K562 (cell line): ENCODE data around the gene PEX11B. TPM values are rescaled to one million over a fixed set of nuclear protein-coding genes. Genes with fewer than 3 reads are reported as not detected.

Source experiments
- ARID1B ChIP-seq: fragments of 450-650 bp; IDR thresholded peaks from 2 replicates; pipeline ENCODE4 v1.6.1; 2016; ENCODE audit warnings: antibody characterized with exemption, mild to moderate bottlenecking, inconsistent platforms
- HSF4 ChIP-seq: fragments of 250-450 bp; sonication (Bioruptor Pico); IDR thresholded peaks from 2 replicates; pipeline ENCODE4 v2.1.2; 2022; ENCODE audit warnings: mild to moderate bottlenecking, moderate library complexity, borderline replicate concordance
- KLF13 ChIP-seq: fragments of 450-650 bp; IDR thresholded peaks from 2 replicates; pipeline ENCODE4 v1.6.1; 2016; ENCODE audit warnings: missing genetic modification characterization, low read depth, mild to moderate bottlenecking, missing compliant biosample characterization, moderate library complexity, borderline replicate concordance
- MTF1 ChIP-seq: fragments of 250-450 bp; sonication (Bioruptor Pico); IDR thresholded peaks from 2 replicates; pipeline ENCODE4 v1.9.0; 2021; ENCODE audit warnings: moderate library complexity, mild to moderate bottlenecking, inconsistent platforms, borderline replicate concordance
- TCFL5 ChIP-seq: fragments of 250-450 bp; sonication (Bioruptor Pico); conservative IDR thresholded peaks from 2 replicates; pipeline ENCODE4 v1.6.1; 2021; ENCODE audit warnings: mild to moderate bottlenecking, moderate library complexity, matching md5 sums
- YBX1 ChIP-seq: fragments of 450-650 bp; IDR thresholded peaks from 2 replicates; pipeline ENCODE4 v1.7.1; 2016; ENCODE audit warnings: mild to moderate bottlenecking
- ZC3H11A ChIP-seq: IDR thresholded peaks from 2 replicates; pipeline ENCODE4 v1.6.1; 2012; ENCODE audit warnings: low read depth, low read length, improper control_type of control experiment
- ZFP1 ChIP-seq: fragments of 450-650 bp; formaldehyde crosslinking; IDR thresholded peaks from 2 replicates; pipeline ENCODE4 v1.4.0; 2020; ENCODE audit warnings: mild to moderate bottlenecking, mixed read lengths
- ZFP30 ChIP-seq: fragments of 250-450 bp; sonication (Bioruptor Pico); IDR thresholded peaks from 2 replicates; pipeline ENCODE4 v1.8.0; 2022; ENCODE audit warnings: moderate library complexity, mild to moderate bottlenecking, inconsistent platforms, borderline replicate concordance
- ZKSCAN8 ChIP-seq: fragments of 200-800 bp; sonication (Bioruptor generic); IDR thresholded peaks from 2 replicates; pipeline ENCODE4 v1.6.1; 2016; ENCODE audit warnings: missing genetic modification characterization, missing compliant biosample characterization
- ZNF347 ChIP-seq: fragments of 450-650 bp; formaldehyde crosslinking; IDR thresholded peaks from 2 replicates; pipeline ENCODE4 v1.4.0; 2020; ENCODE audit warnings: low read depth, mild to moderate bottlenecking, moderate library complexity
- ZNF75A ChIP-seq: fragments of 450-650 bp; formaldehyde crosslinking; IDR thresholded peaks from 2 replicates; pipeline ENCODE4 v1.4.0; 2020; ENCODE audit warnings: mild to moderate bottlenecking
- polyA plus RNA-seq, 8 experiments: library from polyadenylated mRNA; depleted of rRNA in 4 of 8; stranded (reverse) in 5 of 8; unstranded in 3 of 8; fragments of >200 nt; fragmentation: Nextera tagmentation in 2 of 8; fragmentation: Illumina TruSeq in 1 of 8; extraction: Ambion mirVana in 2 of 8; extraction: Trizol in 1 of 8; gene quantifications; 2 replicates each; pipeline versions ENCODE4 v1.2.1 to v1.2.3, GENCODE V29; 2011 to 2014; ENCODE audit warnings: inconsistent platforms in 1 of 8, missing spikeins in 1 of 8
- total RNA-seq, 7 experiments: library from RNA; depleted of rRNA in 6 of 7; stranded (reverse); fragments of >200 nt in 6 of 7; fragmentation: Illumina TruSeq in 2 of 7; extraction: Trizol in 2 of 7; gene quantifications; 2 replicates each; pipeline versions ENCODE4 v1.2.1 to v1.2.3, GENCODE V29; 2011 to 2021; ENCODE audit warnings: low replicate concordance in 1 of 7
- TF ChIP-seq, protein P1 (sequence below): fragments of 250-450 bp; sonication (Bioruptor Pico); IDR thresholded peaks from 2 replicates; pipeline ENCODE4 v1.5.0; 2022; ENCODE audit warnings: mild to moderate bottlenecking
- TF ChIP-seq, protein P2 (sequence below): IDR thresholded peaks from 2 replicates; pipeline ENCODE4 v1.6.1; 2012; ENCODE audit warnings: low read depth, low read length, improper control_type of control experiment, borderline replicate concordance
- TF ChIP-seq, protein P3 (sequence below): fragments of 250-450 bp; sonication (Bioruptor Pico); IDR thresholded peaks from 2 replicates; pipeline ENCODE4 v1.4.0; 2020; ENCODE audit warnings: mild to moderate bottlenecking, moderate library complexity
- TF ChIP-seq, protein P4 (sequence below): fragments of 450-650 bp; formaldehyde crosslinking; IDR thresholded peaks from 2 replicates; pipeline ENCODE4 v1.4.0; 2020; ENCODE audit warnings: mild to moderate bottlenecking, moderate library complexity

Gene PEX11B
- total and polyA plus RNA-seq, 9 of the 15 experiments (the other 6 are each of a cell fraction or from before 2014, with no cell fraction given), result 13.2 to 60.0 (median 21.7) TPM

DNA sequence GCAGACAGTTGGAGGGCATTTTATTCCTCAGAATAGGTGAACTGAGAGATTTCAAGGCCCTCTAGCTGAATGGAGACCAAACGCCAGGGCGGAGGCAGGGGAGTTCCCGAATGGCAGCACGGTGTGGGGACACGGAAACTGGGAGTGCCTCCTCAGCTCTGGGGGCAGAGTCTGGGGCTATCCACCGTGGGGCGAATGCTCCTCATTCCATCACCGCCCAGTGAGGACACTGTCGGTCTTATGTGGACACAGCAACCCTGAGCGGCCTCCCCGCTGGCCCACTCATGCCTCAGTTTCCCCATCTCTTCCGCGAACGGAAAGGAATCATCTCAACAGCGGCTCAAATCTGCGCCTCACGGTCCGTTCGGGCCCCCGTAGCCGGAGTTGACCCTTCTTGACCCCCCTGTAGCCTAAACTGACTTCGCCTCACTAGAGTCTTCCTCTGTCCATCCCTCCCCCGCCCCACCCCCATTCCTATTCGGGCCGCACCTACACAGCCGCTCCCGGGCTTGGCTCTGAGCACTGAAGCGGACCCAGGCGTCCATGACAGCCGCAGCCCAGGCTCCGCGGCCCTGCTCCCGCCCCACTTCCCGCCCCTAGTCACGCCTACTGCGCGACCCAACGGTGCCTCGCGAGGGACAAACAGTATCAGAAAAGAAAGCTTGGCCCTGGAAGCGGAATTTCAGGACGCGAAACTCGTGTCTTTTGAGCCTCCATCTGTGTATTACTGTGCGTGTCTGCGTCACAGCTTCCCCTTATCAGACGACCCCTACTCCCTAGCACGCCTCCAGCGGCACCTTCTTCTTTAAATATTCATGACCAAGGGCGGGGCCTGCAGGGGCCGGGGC is at the start of gene PEX11B (continued):
- TF ChIP-seq, protein P1, sequence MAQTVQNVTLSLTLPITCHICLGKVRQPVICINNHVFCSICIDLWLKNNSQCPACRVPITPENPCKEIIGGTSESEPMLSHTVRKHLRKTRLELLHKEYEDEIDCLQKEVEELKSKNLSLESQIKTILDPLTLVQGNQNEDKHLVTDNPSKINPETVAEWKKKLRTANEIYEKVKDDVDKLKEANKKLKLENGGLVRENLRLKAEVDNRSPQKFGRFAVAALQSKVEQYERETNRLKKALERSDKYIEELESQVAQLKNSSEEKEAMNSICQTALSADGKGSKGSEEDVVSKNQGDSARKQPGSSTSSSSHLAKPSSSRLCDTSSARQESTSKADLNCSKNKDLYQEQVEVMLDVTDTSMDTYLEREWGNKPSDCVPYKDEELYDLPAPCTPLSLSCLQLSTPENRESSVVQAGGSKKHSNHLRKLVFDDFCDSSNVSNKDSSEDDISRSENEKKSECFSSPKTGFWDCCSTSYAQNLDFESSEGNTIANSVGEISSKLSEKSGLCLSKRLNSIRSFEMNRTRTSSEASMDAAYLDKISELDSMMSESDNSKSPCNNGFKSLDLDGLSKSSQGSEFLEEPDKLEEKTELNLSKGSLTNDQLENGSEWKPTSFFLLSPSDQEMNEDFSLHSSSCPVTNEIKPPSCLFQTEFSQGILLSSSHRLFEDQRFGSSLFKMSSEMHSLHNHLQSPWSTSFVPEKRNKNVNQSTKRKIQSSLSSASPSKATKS (CRISPR knock-in tag), result no peak
- TF ChIP-seq HSF4 (CRISPR knock-in tag), result no peak
- TF ChIP-seq ZNF347 (CRISPR knock-in tag), result no peak
- TF ChIP-seq, protein P2, sequence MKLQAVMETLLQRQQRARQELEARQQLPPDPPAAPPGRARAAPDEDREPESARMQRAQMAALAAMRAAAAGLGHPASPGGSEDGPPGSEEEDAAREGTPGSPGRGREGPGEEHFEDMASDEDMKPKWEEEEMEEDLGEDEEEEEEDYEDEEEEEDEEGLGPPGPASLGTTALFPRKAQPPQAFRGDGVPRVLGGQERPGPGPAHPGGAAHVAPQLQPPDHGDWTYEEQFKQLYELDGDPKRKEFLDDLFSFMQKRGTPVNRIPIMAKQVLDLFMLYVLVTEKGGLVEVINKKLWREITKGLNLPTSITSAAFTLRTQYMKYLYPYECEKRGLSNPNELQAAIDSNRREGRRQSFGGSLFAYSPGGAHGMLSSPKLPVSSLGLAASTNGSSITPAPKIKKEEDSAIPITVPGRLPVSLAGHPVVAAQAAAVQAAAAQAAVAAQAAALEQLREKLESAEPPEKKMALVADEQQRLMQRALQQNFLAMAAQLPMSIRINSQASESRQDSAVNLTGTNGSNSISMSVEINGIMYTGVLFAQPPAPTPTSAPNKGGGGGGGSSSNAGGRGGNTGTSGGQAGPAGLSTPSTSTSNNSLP, result no peak
- no peak for TF ChIP-seq ZNF75A (CRISPR knock-in tag)
- TF ChIP-seq, protein P3, sequence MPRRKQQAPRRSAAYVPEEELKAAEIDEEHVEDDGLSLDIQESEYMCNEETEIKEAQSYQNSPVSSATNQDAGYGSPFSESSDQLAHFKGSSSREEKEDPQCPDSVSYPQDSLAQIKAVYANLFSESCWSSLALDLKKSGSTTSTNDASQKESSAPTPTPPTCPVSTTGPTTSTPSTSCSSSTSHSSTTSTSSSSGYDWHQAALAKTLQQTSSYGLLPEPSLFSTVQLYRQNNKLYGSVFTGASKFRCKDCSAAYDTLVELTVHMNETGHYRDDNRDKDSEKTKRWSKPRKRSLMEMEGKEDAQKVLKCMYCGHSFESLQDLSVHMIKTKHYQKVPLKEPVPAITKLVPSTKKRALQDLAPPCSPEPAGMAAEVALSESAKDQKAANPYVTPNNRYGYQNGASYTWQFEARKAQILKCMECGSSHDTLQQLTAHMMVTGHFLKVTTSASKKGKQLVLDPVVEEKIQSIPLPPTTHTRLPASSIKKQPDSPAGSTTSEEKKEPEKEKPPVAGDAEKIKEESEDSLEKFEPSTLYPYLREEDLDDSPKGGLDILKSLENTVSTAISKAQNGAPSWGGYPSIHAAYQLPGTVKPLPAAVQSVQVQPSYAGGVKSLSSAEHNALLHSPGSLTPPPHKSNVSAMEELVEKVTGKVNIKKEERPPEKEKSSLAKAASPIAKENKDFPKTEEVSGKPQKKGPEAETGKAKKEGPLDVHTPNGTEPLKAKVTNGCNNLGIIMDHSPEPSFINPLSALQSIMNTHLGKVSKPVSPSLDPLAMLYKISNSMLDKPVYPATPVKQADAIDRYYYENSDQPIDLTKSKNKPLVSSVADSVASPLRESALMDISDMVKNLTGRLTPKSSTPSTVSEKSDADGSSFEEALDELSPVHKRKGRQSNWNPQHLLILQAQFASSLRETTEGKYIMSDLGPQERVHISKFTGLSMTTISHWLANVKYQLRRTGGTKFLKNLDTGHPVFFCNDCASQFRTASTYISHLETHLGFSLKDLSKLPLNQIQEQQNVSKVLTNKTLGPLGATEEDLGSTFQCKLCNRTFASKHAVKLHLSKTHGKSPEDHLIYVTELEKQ (CRISPR knock-in tag), result no peak
- no peak for TF ChIP-seq YBX1
- no peak for TF ChIP-seq MTF1 (CRISPR knock-in tag)
- no peak for TF ChIP-seq TCFL5
- no peak for TF ChIP-seq ZFP30
- no peak for TF ChIP-seq ARID1B
- no peak for TF ChIP-seq ZC3H11A
- TF ChIP-seq ZKSCAN8 (CRISPR knock-in tag), result no peak
- TF ChIP-seq ZFP1, result no peak
- TF ChIP-seq, protein P4, sequence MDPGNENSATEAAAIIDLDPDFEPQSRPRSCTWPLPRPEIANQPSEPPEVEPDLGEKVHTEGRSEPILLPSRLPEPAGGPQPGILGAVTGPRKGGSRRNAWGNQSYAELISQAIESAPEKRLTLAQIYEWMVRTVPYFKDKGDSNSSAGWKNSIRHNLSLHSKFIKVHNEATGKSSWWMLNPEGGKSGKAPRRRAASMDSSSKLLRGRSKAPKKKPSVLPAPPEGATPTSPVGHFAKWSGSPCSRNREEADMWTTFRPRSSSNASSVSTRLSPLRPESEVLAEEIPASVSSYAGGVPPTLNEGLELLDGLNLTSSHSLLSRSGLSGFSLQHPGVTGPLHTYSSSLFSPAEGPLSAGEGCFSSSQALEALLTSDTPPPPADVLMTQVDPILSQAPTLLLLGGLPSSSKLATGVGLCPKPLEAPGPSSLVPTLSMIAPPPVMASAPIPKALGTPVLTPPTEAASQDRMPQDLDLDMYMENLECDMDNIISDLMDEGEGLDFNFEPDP (CRISPR knock-in tag), result no peak
- no peak for TF ChIP-seq KLF13 (tag)
